Testis (tissue), 3 donors: Measurements from ENCODE around the gene GABRD. TPM values are rescaled to one million over a fixed set of nuclear protein-coding genes. Genes with fewer than 3 reads are reported as not detected.

ENCODE experiments used
- DNase-seq: peaks from one replicate; pipeline ENCODE4 v3.0.0-alpha.2; 2019
- H3K27ac ChIP-seq, 2 donors: fragments of 200-600 bp; sonication (generic); one replicate each; pipeline ENCODE4 v1.5.1; 2019
- H3K27me3 ChIP-seq: fragments of 200-600 bp; sonication (generic); one replicate; pipeline ENCODE4 v1.5.1; 2019
- H3K36me3 ChIP-seq: fragments of 200-600 bp; sonication (generic); one replicate; pipeline ENCODE4 v1.5.1; 2017; ENCODE audit warnings: low read depth; ENCODE audit errors: missing control alignments
- H3K4me1 ChIP-seq: fragments of 200-600 bp; sonication (generic); one replicate; pipeline ENCODE4 v1.5.1; 2019
- H3K4me3 ChIP-seq, 2 donors: fragments of 200-600 bp; sonication (generic); one replicate each; pipeline ENCODE4 v1.5.1; 2017 to 2019
- H3K9me3 ChIP-seq: fragments of 200-600 bp; sonication (generic); one replicate; pipeline ENCODE4 v1.5.1; 2017
- POLR2A ChIP-seq: fragments of 450-650 bp; IDR thresholded peaks from one replicate; pipeline ENCODE4 v1.6.1; 2017; ENCODE audit warnings: antibody characterized with exemption, mild to moderate bottlenecking, moderate library complexity
- WGBS, 2 donors: methylation state at CpG; one replicate each; pipeline ENCODE4 v1.1.5; 2018; 5-methylcytosine and 5-hydroxymethylcytosine counted together
- intact Hi-C: fragments of 100-400 bp; cut with DNase I; formaldehyde crosslinking; loops from one replicate; pipeline ENCODE4 v1.15.1; 2023; ENCODE audit warnings: low total_unique reads
- polyA plus RNA-seq: library from polyadenylated mRNA; stranded (reverse); fragments of 350-450 nt; fragmentation: Illumina TruSeq; extraction: RNeasy Lipid Tissue Mini Kit (QIAGEN cat#74804); gene quantifications from one replicate; pipeline ENCODE4 v1.2.3, GENCODE V29; 2014; ENCODE audit warnings: low read depth, low replicate concordance; ENCODE audit not compliant: insufficient read depth
- total RNA-seq, 2 donors: library from RNA; depleted of rRNA; stranded (reverse); fragments of >200 nt; gene quantifications; one replicate each; pipeline ENCODE4 v1.2.3, GENCODE V29; 2016
- TF ChIP-seq, protein P1 (sequence below), 3 experiments: fragments of 450-650 bp in 2 of 3; fragments of 200-600 bp in 1 of 3; sonication (generic) in 1 of 3; IDR thresholded peaks; one replicate each; pipeline ENCODE4 v1.5.1; 2016 to 2019; ENCODE audit warnings: antibody characterized with exemption in 3 of 3, mild to moderate bottlenecking in 2 of 3, moderate library complexity in 1 of 3

Gene GABRD
- total and polyA plus RNA-seq, 3 donors from 2014 or later = 7.8 to 18.1 (median 16.9) TPM

GRCh38 chr1:2046174-2046917, 27.2 kb downstream of the GABRD start:
- Histone ChIP-seq H3K9me3 (no peaks in the 10 kb centered on the region), H3K4me1 (peaks cover 8% of the 10 kb centered on the region), H3K4me3 (no peak overlapping the region), H3K27me3 (no peaks in the 10 kb centered on the region), H3K27ac (no peak overlapping the region), H3K36me3 (no peaks in the 10 kb centered on the region)
- WGBS, 2 donors = 48 to 59% methylated on average over 8 to 20 of the region's 20 CpGs
- TF ChIP-seq POLR2A = no peak
- TF ChIP-seq, protein P1, sequence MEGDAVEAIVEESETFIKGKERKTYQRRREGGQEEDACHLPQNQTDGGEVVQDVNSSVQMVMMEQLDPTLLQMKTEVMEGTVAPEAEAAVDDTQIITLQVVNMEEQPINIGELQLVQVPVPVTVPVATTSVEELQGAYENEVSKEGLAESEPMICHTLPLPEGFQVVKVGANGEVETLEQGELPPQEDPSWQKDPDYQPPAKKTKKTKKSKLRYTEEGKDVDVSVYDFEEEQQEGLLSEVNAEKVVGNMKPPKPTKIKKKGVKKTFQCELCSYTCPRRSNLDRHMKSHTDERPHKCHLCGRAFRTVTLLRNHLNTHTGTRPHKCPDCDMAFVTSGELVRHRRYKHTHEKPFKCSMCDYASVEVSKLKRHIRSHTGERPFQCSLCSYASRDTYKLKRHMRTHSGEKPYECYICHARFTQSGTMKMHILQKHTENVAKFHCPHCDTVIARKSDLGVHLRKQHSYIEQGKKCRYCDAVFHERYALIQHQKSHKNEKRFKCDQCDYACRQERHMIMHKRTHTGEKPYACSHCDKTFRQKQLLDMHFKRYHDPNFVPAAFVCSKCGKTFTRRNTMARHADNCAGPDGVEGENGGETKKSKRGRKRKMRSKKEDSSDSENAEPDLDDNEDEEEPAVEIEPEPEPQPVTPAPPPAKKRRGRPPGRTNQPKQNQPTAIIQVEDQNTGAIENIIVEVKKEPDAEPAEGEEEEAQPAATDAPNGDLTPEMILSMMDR (IDR thresholded peaks at IDR 0.05) = peak; percentile 39 to 64 (median 57)
- intact Hi-C loops = no loop called here
- DNase-seq = peak; percentile 74

- Histone ChIP-seq H3K4me3 (no peak overlapping the region), H3K4me1 (peaks cover 8% of the 10 kb centered on the region), H3K27me3 (no peaks in the 10 kb centered on the region), H3K9me3 (no peaks in the 10 kb centered on the region), H3K36me3 (no peaks in the 10 kb centered on the region), H3K27ac (no peak overlapping the region)
- WGBS, 2 donors = 77 to 82% methylated on average over 7 to 25 of the region's 25 CpGs
- TF ChIP-seq POLR2A = no peak
- no peak for DNase-seq
- intact Hi-C loops = no loop called here
These were observed 28.0 kb downstream of the GABRD start for GRCh38 chr1:2046953-2047748.

DNA sequence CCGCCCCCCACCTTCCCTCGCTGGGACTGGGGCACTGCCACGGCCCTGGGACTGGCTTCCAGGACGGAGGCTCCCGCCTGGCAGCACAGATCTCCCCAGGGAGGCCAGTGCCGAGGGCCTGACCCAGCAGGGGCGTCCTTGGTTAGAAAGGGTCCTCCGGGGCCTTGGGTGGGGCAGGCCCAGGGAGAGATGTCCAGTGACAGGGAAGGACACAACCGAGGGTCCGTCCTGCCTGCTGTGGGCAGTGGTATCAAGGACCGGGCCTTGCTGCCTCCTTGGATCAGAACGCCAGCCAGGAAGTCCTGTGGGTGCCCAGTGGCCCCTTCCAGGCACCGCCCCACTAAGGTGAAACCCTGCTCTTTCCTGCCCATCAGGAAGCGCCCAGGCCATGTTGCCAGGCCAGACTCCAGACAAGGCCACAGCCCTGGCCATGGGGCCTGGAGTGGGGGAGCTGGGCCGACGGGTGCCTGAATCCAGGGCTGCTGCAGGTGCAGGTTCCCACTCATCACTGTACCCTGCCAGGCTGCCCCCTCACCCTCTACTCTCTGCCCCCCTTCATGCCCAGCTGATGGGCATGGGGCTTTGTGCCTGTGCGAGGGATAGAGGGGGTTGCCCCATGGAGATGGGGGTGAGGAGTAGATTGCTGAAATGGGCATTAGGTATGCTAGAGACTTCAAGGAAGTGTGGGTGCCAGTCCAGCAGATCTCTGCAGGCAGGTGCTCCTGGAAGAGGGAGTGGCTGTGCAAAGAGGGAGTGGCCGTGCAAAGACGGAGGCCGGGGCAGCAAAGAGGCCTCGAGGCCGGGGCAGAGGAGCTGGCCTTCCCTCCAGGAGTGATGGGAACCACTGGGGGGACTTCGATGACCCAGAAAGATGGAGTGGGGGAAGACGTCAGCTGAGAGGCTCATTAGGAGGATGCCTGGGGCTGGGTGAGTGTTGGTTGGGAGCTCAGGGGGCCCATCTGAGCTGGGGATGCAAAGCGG, 28.9 kb downstream of the GABRD start:
- intact Hi-C loops = no loop called here

DNA sequence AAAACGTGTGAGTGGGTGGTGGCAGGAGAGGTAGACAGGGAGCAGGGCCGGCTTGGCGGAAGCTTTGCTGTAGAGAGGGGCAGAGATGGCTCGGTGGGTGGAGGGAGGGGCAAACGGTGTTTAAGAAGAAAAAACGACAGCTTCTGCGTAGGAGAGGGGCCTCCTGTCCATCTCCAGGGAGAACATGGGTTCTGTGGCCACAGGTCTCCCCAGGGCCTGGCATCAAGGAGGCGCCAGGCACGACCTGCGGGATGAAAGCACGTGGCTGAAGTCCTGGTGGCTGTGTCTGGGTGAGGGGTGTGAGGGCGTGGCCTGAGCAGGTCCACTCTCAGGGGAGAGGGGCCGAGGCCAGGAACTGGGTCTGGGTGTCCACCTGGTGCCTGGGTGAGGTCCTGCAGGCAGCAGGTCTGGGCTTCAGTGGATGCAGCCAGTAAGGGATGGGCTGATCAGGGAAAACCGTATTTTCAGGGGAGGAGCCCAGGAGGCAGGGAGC, 30.1 kb downstream of the GABRD start:
- Histone ChIP-seq H3K4me1 (peaks cover 8% of the 10 kb centered on the region), H3K4me3 (peak overlapping the region; percentile 59), H3K27me3 (no peaks in the 10 kb centered on the region), H3K36me3 (no peaks in the 10 kb centered on the region), H3K27ac (no peak overlapping the region), H3K9me3 (no peaks in the 10 kb centered on the region)
- 32 to 38% methylated on average over 7 to 14 of the region's 14 CpGs for WGBS, 2 donors
- DNase-seq = peak; percentile 21
- intact Hi-C loops = no loop called here
- TF ChIP-seq, protein P1 (IDR thresholded peaks at IDR 0.05) = peak in 1 of 3 experiments; percentile 6
- TF ChIP-seq POLR2A = no peak

More for the DNA sequence above, 28.9 kb downstream of the GABRD start:
- Histone ChIP-seq H3K27me3 (no peaks in the 10 kb centered on the region), H3K4me1 (peaks cover 8% of the 10 kb centered on the region), H3K36me3 (no peaks in the 10 kb centered on the region), H3K9me3 (no peaks in the 10 kb centered on the region), H3K4me3 (no peak overlapping the region), H3K27ac (no peak overlapping the region)
- DNase-seq = no peak
- 84 to 87% methylated on average over 9 to 18 of the region's 25 CpGs for WGBS, 2 donors
- no peak for TF ChIP-seq POLR2A
- TF ChIP-seq, protein P1 (IDR thresholded peaks at IDR 0.05) = no peak
